ENCODE measurements around the gene PRELID1.
A peak's percentile ranks its signal among the peaks of the same experiment; 100 is the strongest.

PRELID1 gene

GRCh38 chr5:177317959-177318377, 14.4 kb downstream of the PRELID1 start:
- Histone ChIP-seq H3K4me3 (ENCODE audit: low read length) (no peak overlapping the region), H3K4me1 (ENCODE audit: control insufficient read depth, low read depth, low read length) (no peaks in the 10 kb centered on the region), H3K27me3 (ENCODE audit: control insufficient read depth, insufficient read depth, low read length) (no peaks in the 10 kb centered on the region), H3K9ac (ENCODE audit: low read length) (no peak overlapping the region), H3K27ac (ENCODE audit: low read length) (no peak overlapping the region), H3K36me3 (ENCODE audit: control insufficient read depth, low read depth, low read length) (no peaks in the 10 kb centered on the region), H3K9me3 (ENCODE audit: control insufficient read depth, low read depth, low read length) (no peaks in the 10 kb centered on the region)

- H3K9me3 ChIP-seq (ENCODE audit: control insufficient read depth, low read depth, low read length) = no peaks in the 10 kb centered on the region
- no peak overlapping the region for H3K27ac ChIP-seq (ENCODE audit: low read length)
- no peaks in the 10 kb centered on the region for H3K27me3 ChIP-seq (ENCODE audit: control insufficient read depth, insufficient read depth, low read length)
- no peaks in the 10 kb centered on the region for H3K4me1 ChIP-seq (ENCODE audit: control insufficient read depth, low read depth, low read length)
- no peak overlapping the region for H3K9ac ChIP-seq (ENCODE audit: low read length)
- H3K4me3 ChIP-seq (ENCODE audit: low read length) = no peak overlapping the region
- H3K36me3 ChIP-seq (ENCODE audit: control insufficient read depth, low read depth, low read length) = no peaks in the 10 kb centered on the region
Measured at GRCh38 chr5:177319913-177320588, 16.5 kb downstream of the PRELID1 start.

GRCh38 chr5:177320879-177321278, 17.3 kb downstream of the PRELID1 start:
- Histone ChIP-seq H3K27ac (ENCODE audit: low read length) (no peak overlapping the region), H3K9ac (ENCODE audit: low read length) (no peak overlapping the region), H3K9me3 (ENCODE audit: control insufficient read depth, low read depth, low read length) (no peaks in the 10 kb centered on the region), H3K4me1 (ENCODE audit: control insufficient read depth, low read depth, low read length) (peaks cover 5% of the 10 kb centered on the region), H3K27me3 (ENCODE audit: control insufficient read depth, insufficient read depth, low read length) (no peaks in the 10 kb centered on the region), H3K4me3 (ENCODE audit: low read length) (no peak overlapping the region), H3K36me3 (ENCODE audit: control insufficient read depth, low read depth, low read length) (no peaks in the 10 kb centered on the region)

GRCh38 chr5:177325868-177326381, 22.3 kb downstream of the PRELID1 start:
- Histone ChIP-seq H3K4me3 (ENCODE audit: low read length) (no peak overlapping the region), H3K9me3 (ENCODE audit: control insufficient read depth, low read depth, low read length) (no peaks in the 10 kb centered on the region), H3K4me1 (ENCODE audit: control insufficient read depth, low read depth, low read length) (peaks cover 9% of the 10 kb centered on the region), H3K27me3 (ENCODE audit: control insufficient read depth, insufficient read depth, low read length) (no peaks in the 10 kb centered on the region), H3K9ac (ENCODE audit: low read length) (no peak overlapping the region), H3K36me3 (ENCODE audit: control insufficient read depth, low read depth, low read length) (no peaks in the 10 kb centered on the region), H3K27ac (ENCODE audit: low read length) (peak overlapping the region; percentile 65)

- no peaks in the 10 kb centered on the region for H3K36me3 ChIP-seq (ENCODE audit: control insufficient read depth, low read depth, low read length)
- H3K27me3 ChIP-seq (ENCODE audit: control insufficient read depth, insufficient read depth, low read length) = no peaks in the 10 kb centered on the region
- no peak overlapping the region for H3K27ac ChIP-seq (ENCODE audit: low read length)
- no peaks in the 10 kb centered on the region for H3K9me3 ChIP-seq (ENCODE audit: control insufficient read depth, low read depth, low read length)
- H3K4me3 ChIP-seq (ENCODE audit: low read length) = no peak overlapping the region
- peaks cover 9% of the 10 kb centered on the region for H3K4me1 ChIP-seq (ENCODE audit: control insufficient read depth, low read depth, low read length)
- no peak overlapping the region for H3K9ac ChIP-seq (ENCODE audit: low read length)
Measured at GRCh38 chr5:177327539-177328522, 24.2 kb downstream of the PRELID1 start.

- H3K4me1 ChIP-seq (ENCODE audit: control insufficient read depth, low read depth, low read length) = peaks cover 9% of the 10 kb centered on the region
- peaks cover 2% of the 10 kb centered on the region for H3K36me3 ChIP-seq (ENCODE audit: control insufficient read depth, low read depth, low read length)
- no peak overlapping the region for H3K9ac ChIP-seq (ENCODE audit: low read length)
- H3K27me3 ChIP-seq (ENCODE audit: control insufficient read depth, insufficient read depth, low read length) = no peaks in the 10 kb centered on the region
- H3K9me3 ChIP-seq (ENCODE audit: control insufficient read depth, low read depth, low read length) = no peaks in the 10 kb centered on the region
- no peak overlapping the region for H3K4me3 ChIP-seq (ENCODE audit: low read length)
- no peak overlapping the region for H3K27ac ChIP-seq (ENCODE audit: low read length)
Measured at GRCh38 chr5:177328545-177329231, 25.1 kb downstream of the PRELID1 start.

- no peaks in the 10 kb centered on the region for H3K9me3 ChIP-seq (ENCODE audit: control insufficient read depth, low read depth, low read length)
- H3K27me3 ChIP-seq (ENCODE audit: control insufficient read depth, insufficient read depth, low read length) = no peaks in the 10 kb centered on the region
- H3K36me3 ChIP-seq (ENCODE audit: control insufficient read depth, low read depth, low read length) = peaks cover 14% of the 10 kb centered on the region
- H3K9ac ChIP-seq (ENCODE audit: low read length) = no peak overlapping the region
- no peak overlapping the region for H3K4me3 ChIP-seq (ENCODE audit: low read length)
- H3K27ac ChIP-seq (ENCODE audit: low read length) = no peak overlapping the region
- peaks cover 9% of the 10 kb centered on the region for H3K4me1 ChIP-seq (ENCODE audit: control insufficient read depth, low read depth, low read length)
Measured at GRCh38 chr5:177329883-177330282, 26.3 kb downstream of the PRELID1 start.

- Histone ChIP-seq H3K27ac (ENCODE audit: low read length) (no peak overlapping the region), H3K27me3 (ENCODE audit: control insufficient read depth, insufficient read depth, low read length) (no peaks in the 10 kb centered on the region), H3K4me3 (ENCODE audit: low read length) (no peak overlapping the region), H3K4me1 (ENCODE audit: control insufficient read depth, low read depth, low read length) (peaks cover 1% of the 10 kb centered on the region), H3K9me3 (ENCODE audit: control insufficient read depth, low read depth, low read length) (no peaks in the 10 kb centered on the region), H3K36me3 (ENCODE audit: control insufficient read depth, low read depth, low read length) (peaks cover 27% of the 10 kb centered on the region), H3K9ac (ENCODE audit: low read length) (no peak overlapping the region)
Measured at GRCh38 chr5:177330991-177331842, 27.6 kb downstream of the PRELID1 start.

- Histone ChIP-seq H3K9me3 (ENCODE audit: control insufficient read depth, low read depth, low read length) (no peaks in the 10 kb centered on the region), H3K27ac (ENCODE audit: low read length) (no peak overlapping the region), H3K27me3 (ENCODE audit: control insufficient read depth, insufficient read depth, low read length) (no peaks in the 10 kb centered on the region), H3K4me1 (ENCODE audit: control insufficient read depth, low read depth, low read length) (no peaks in the 10 kb centered on the region), H3K9ac (ENCODE audit: low read length) (no peak overlapping the region), H3K36me3 (ENCODE audit: control insufficient read depth, low read depth, low read length) (peaks cover 37% of the 10 kb centered on the region), H3K4me3 (ENCODE audit: low read length) (no peak overlapping the region)
Measured at GRCh38 chr5:177332031-177332895, 28.7 kb downstream of the PRELID1 start.

GRCh38 chr5:177332896-177333260, 29.3 kb downstream of the PRELID1 start:
- Histone ChIP-seq H3K36me3 (ENCODE audit: control insufficient read depth, low read depth, low read length) (peaks cover 43% of the 10 kb centered on the region), H3K27ac (ENCODE audit: low read length) (no peak overlapping the region), H3K4me3 (ENCODE audit: low read length) (no peak overlapping the region), H3K27me3 (ENCODE audit: control insufficient read depth, insufficient read depth, low read length) (no peaks in the 10 kb centered on the region), H3K9me3 (ENCODE audit: control insufficient read depth, low read depth, low read length) (no peaks in the 10 kb centered on the region), H3K9ac (ENCODE audit: low read length) (no peak overlapping the region), H3K4me1 (ENCODE audit: control insufficient read depth, low read depth, low read length) (no peaks in the 10 kb centered on the region)

Data from iPS-18a (cell line).